NCI-H2227 (cell line): Measurements from ENCODE around the gene TRIM44.
"Not testable (repeated sequence)": the region's sequence is repeated elsewhere in the genome, so short reads cannot be mapped to it uniquely, and the experiment has no call there.

ENCODE experiments used
- DNase-seq: peaks from one replicate; lab custom pipeline; 2025; ENCODE audit not compliant: unreplicated experiment; lab: John Stamatoyannopoulos, UW

Gene TRIM44

GRCh38 chr11:35810045-35810645 is 147.6 kb downstream of the TRIM44 start:
- DNase-seq, result no peak

- no peak for DNase-seq
Observed at GRCh38 chr11:35811783-35812182, 149.2 kb downstream of the TRIM44 start.

GRCh38 chr11:35812828-35813227 is 150.3 kb downstream of the TRIM44 start:
- no peak for DNase-seq

- peak; percentile 50 for DNase-seq
Observed at GRCh38 chr11:35814081-35814695, 151.6 kb downstream of the TRIM44 start.

GRCh38 chr11:35814720-35815305 is 152.2 kb downstream of the TRIM44 start:
- no peak for DNase-seq

GRCh38 chr11:35815556-35816315 is 153.2 kb downstream of the TRIM44 start:
- DNase-seq, result no peak

- DNase-seq, result no peak
Observed at GRCh38 chr11:35820614-35821013, 158.0 kb downstream of the TRIM44 start.

- no peak for DNase-seq
Observed at GRCh38 chr11:35822815-35823495, 160.4 kb downstream of the TRIM44 start.

- DNase-seq, result no peak
Observed at GRCh38 chr11:35823742-35824298, 161.2 kb downstream of the TRIM44 start.

GRCh38 chr11:35825386-35825785 is 162.8 kb downstream of the TRIM44 start:
- peak; percentile 41 for DNase-seq

- no peak for DNase-seq
Observed at GRCh38 chr11:35826006-35826405, 163.4 kb downstream of the TRIM44 start.

GRCh38 chr11:35826949-35827348 is 164.4 kb downstream of the TRIM44 start:
- no peak for DNase-seq

- no peak for DNase-seq
Observed at GRCh38 chr11:35836205-35836604, 173.6 kb downstream of the TRIM44 start.

GRCh38 chr11:35838071-35838470 is 175.5 kb downstream of the TRIM44 start:
- no peak for DNase-seq

- not testable (repeated sequence) for DNase-seq
Observed at GRCh38 chr11:35838697-35839367, 176.3 kb downstream of the TRIM44 start.

- DNase-seq, result no peak
Observed at GRCh38 chr11:35839368-35840161, 177.0 kb downstream of the TRIM44 start.

GRCh38 chr11:35841733-35842132 is 179.2 kb downstream of the TRIM44 start:
- DNase-seq, result no peak

- DNase-seq, result no peak
Observed at GRCh38 chr11:35842958-35843357, 180.4 kb downstream of the TRIM44 start.

- DNase-seq, result no peak
Observed at GRCh38 chr11:35844579-35844978, 182.0 kb downstream of the TRIM44 start.

GRCh38 chr11:35845860-35846259 is 183.3 kb downstream of the TRIM44 start:
- no peak for DNase-seq
